Measurements from ENCODE around the gene RPS16. TPM values are rescaled to one million over a fixed set of nuclear protein-coding genes. Genes with fewer than 3 reads are reported as not detected.
A peak's percentile ranks its signal among the peaks of the same experiment; 100 is the strongest.
"Not testable (repeated sequence)": the region's sequence is repeated elsewhere in the genome, so short reads cannot be mapped to it uniquely, and the experiment has no call there.

The RPS16 gene
- total RNA-seq, 2 experiments from 2014 or later: 3,146 to 3,331 TPM

GRCh38 chr19:39473443-39473960 lies 37.8 kb upstream of the RPS16 start:
- Mint-ChIP-seq H3K27me3 (no peaks in the 10 kb centered on the region), H3K9me3 (ENCODE audit: low read depth) (no peaks in the 10 kb centered on the region), H3K27ac (no peak overlapping the region), H3K4me1 (peaks cover 17% of the 10 kb centered on the region), H3K4me3 (no peak overlapping the region), H3K36me3 (ENCODE audit: low read depth) (peaks cover 61% of the 10 kb centered on the region)
- intact Hi-C loops (cut with DNase I, micrococcal nuclease): no loop called here
- ChIA-PET CTCF (interaction anchor here (0.6 to 4.2 kb wide), 9 partner anchors 12 to 1184 kb away, joined by 3 to 27 read pairs (median 4); partner anchors contain the start of gene EID2B), POLR2A (interaction anchor here (1.2 kb wide), 1 partner anchor 26 kb away, joined by 4 read pairs; no protein-coding TSS in a partner anchor)
- DNase-seq: no peak
- no peak for ATAC-seq

DNA sequence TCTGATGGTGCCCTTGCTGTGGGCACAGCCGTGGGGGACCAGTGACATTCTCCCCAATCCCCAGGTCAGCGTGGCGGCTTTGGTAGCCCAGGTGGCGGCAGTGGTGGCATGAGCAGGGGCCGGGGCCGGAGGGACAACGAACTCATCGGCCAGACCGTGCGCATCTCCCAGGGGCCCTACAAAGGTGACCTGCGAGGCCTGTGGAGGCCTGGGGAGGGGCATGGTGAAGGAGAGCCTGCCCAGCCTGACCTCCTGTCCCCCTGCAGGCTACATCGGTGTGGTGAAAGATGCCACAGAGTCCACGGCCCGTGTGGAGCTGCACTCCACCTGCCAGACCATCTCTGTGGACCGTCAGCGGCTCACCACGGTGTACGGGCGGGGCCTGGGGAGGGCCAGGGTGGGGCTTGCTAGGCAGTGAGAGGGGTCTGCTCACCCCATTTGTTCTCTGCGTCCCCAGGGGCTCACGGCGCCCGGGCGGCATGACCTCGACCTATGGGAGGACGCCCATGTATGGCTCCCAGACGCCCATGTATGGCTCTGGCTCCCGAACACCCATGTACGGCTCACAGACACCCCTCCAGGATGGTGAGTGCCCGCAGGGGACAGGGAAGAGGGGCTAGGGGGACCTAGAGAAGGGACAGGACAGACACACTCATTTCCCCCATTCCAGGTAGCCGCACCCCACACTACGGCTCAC lies 37.1 kb upstream of the RPS16 start:
- Mint-ChIP-seq H3K9me3 (ENCODE audit: low read depth) (no peaks in the 10 kb centered on the region), H3K27ac (no peak overlapping the region), H3K4me1 (peaks cover 17% of the 10 kb centered on the region), H3K4me3 (no peak overlapping the region), H3K36me3 (ENCODE audit: low read depth) (peaks cover 64% of the 10 kb centered on the region), H3K27me3 (no peaks in the 10 kb centered on the region)
- intact Hi-C loops (cut with DNase I, micrococcal nuclease): no loop called here
- no peak for ATAC-seq
- ChIA-PET POLR2A (no interaction called here), CTCF (interaction anchor here (1.1 to 4.2 kb wide), 2 partner anchors 46 to 60 kb away, joined by 3 to 27 read pairs; partner anchors contain the start of gene EID2B)
- DNase-seq: no peak

- H3K36me3 Mint-ChIP-seq (ENCODE audit: low read depth): peaks cover 69% of the 10 kb centered on the region
- CTCF ChIA-PET: interaction anchor here (0.6 to 1.1 kb wide), 6 partner anchors 9 to 1221 kb away, joined by 3 to 4 read pairs (median 3); partner anchors contain the start of gene TIMM50
- no peaks in the 10 kb centered on the region for H3K9me3 Mint-ChIP-seq (ENCODE audit: low read depth)
- POLR2A ChIA-PET: no interaction called here
- DNase-seq: no peak
- intact Hi-C loops (cut with DNase I, micrococcal nuclease): no loop called here
- H3K4me3 Mint-ChIP-seq: no peak overlapping the region
- no peak for ATAC-seq
- H3K27me3 Mint-ChIP-seq: no peaks in the 10 kb centered on the region
- H3K4me1 Mint-ChIP-seq: peaks cover 17% of the 10 kb centered on the region
- H3K27ac Mint-ChIP-seq: peak overlapping the region; percentile 55
Measured at GRCh38 chr19:39471756-39472536, 36.2 kb upstream of the RPS16 start.

GRCh38 chr19:39470724-39471339 lies 35.1 kb upstream of the RPS16 start:
- peak overlapping the region; percentile 68 for H3K27ac Mint-ChIP-seq
- ChIA-PET POLR2A (no interaction called here), CTCF (no interaction called here)
- intact Hi-C loops (cut with DNase I, micrococcal nuclease): no loop called here
- ATAC-seq: peak; percentile 49
- no peak overlapping the region for H3K4me3 Mint-ChIP-seq
- no peaks in the 10 kb centered on the region for H3K27me3 Mint-ChIP-seq
- peak; percentile 30 for DNase-seq
- peaks cover 68% of the 10 kb centered on the region for H3K36me3 Mint-ChIP-seq (ENCODE audit: low read depth)
- no peaks in the 10 kb centered on the region for H3K9me3 Mint-ChIP-seq (ENCODE audit: low read depth)
- peaks cover 17% of the 10 kb centered on the region for H3K4me1 Mint-ChIP-seq

DNA sequence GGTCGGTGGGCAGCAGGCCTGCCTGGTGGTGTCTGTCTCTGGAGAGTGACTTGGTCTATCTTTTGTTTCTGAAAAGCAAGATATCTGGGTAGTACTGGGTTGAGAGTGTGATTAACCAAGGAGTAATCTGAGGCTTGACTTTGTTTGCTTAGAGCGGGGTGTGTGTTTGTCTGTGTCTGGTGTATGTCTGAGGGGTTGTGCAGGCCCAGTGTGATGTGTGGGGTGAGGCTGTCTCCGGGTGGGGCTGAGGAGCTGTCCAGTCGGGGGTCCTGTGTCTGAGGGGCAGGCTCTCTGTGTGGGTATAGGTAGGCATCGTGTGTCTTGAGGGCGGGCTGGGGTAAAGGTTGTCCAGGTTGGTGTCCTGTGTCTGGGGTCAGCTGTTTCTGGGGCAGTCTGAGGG lies 33.8 kb upstream of the RPS16 start:
- Mint-ChIP-seq H3K4me1 (peaks cover 17% of the 10 kb centered on the region), H3K27me3 (no peaks in the 10 kb centered on the region), H3K36me3 (ENCODE audit: low read depth) (peaks cover 68% of the 10 kb centered on the region), H3K9me3 (ENCODE audit: low read depth) (no peaks in the 10 kb centered on the region), H3K27ac (peak overlapping the region; percentile 16), H3K4me3 (no peak overlapping the region)
- ChIA-PET POLR2A (no interaction called here), CTCF (interaction anchor here (0.6 kb wide), 1 partner anchor 11 kb away, joined by 3 read pairs; the partner anchor contains the start of gene TIMM50)
- no peak for DNase-seq
- intact Hi-C loops (cut with DNase I, micrococcal nuclease): no loop called here
- ATAC-seq: no peak

DNA sequence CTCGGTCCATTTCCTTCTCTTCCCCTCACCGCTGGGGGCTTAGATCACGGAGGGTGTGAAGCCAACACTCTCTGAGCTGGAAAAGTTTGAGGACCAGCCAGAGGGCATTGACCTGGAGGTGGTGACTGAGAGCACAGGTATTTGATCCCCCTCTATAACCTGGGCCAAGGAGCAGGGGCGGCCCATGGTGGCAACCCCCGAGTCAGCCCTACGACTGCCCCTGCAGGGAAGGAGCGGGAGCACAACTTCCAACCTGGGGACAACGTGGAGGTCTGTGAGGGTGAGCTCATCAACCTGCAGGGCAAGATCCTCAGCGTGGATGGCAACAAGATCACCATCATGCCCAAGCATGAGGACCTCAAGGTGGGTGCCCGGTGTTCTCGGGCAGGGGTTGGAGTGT lies 33.3 kb upstream of the RPS16 start:
- ATAC-seq (no peak), DNase-seq (no peak)
- intact Hi-C loops (cut with DNase I, micrococcal nuclease): no loop called here
- POLR2A ChIA-PET: interaction anchor here (0.7 kb wide), 1 partner anchor 33 kb away, joined by 4 read pairs; the partner anchor contains the start of gene RPS16
- H3K4me1 Mint-ChIP-seq: peaks cover 17% of the 10 kb centered on the region
- no peaks in the 10 kb centered on the region for H3K27me3 Mint-ChIP-seq
- no peaks in the 10 kb centered on the region for H3K9me3 Mint-ChIP-seq (ENCODE audit: low read depth)
- CTCF ChIA-PET: interaction anchor here (0.6 kb wide), 1 partner anchor 12 kb away, joined by 3 read pairs; the partner anchor contains the start of gene TIMM50
- no peak overlapping the region for H3K4me3 Mint-ChIP-seq
- H3K27ac Mint-ChIP-seq: peak overlapping the region; percentile 16
- peaks cover 62% of the 10 kb centered on the region for H3K36me3 Mint-ChIP-seq (ENCODE audit: low read depth)

- ChIA-PET POLR2A (no interaction called here), CTCF (interaction anchor here (0.7 to 1.0 kb wide), 2 partner anchors 11 to 27 kb away, joined by 3 read pairs; no protein-coding TSS in a partner anchor)
- Mint-ChIP-seq H3K4me3 (no peak overlapping the region), H3K4me1 (peaks cover 17% of the 10 kb centered on the region), H3K9me3 (ENCODE audit: low read depth) (no peaks in the 10 kb centered on the region), H3K36me3 (ENCODE audit: low read depth) (peaks cover 71% of the 10 kb centered on the region), H3K27ac (no peak overlapping the region), H3K27me3 (no peaks in the 10 kb centered on the region)
- intact Hi-C loops (cut with DNase I, micrococcal nuclease): no loop called here
- DNase-seq: no peak
- ATAC-seq: no peak
Measured at GRCh38 chr19:39467941-39468340, 32.2 kb upstream of the RPS16 start.

- H3K36me3 Mint-ChIP-seq (ENCODE audit: low read depth): peaks cover 65% of the 10 kb centered on the region
Measured at GRCh38 chr19:39465956-39466747, 30.4 kb upstream of the RPS16 start.

GRCh38 chr19:39463403-39463802 lies 27.7 kb upstream of the RPS16 start:
- Mint-ChIP-seq H3K4me3 (no peak overlapping the region), H3K36me3 (ENCODE audit: low read depth) (peaks cover 68% of the 10 kb centered on the region), H3K27ac (no peak overlapping the region), H3K27me3 (no peaks in the 10 kb centered on the region), H3K4me1 (no peaks in the 10 kb centered on the region), H3K9me3 (ENCODE audit: low read depth) (no peaks in the 10 kb centered on the region)
- intact Hi-C loops (cut with DNase I, micrococcal nuclease): no loop called here
- CTCF ChIA-PET: interaction anchor here (0.6 to 2.0 kb wide), 4 partner anchors 16 to 92 kb away, joined by 3 to 5 read pairs (median 4); partner anchors contain the start of gene EID2B
- POLR2A ChIA-PET: no interaction called here
- no peak for ATAC-seq
- no peak for DNase-seq

More at GRCh38 chr19:39465956-39466747, 30.4 kb upstream of the RPS16 start:
- peaks cover 12% of the 10 kb centered on the region for H3K4me1 Mint-ChIP-seq
- ChIA-PET CTCF (interaction anchor here (1.5 kb wide), 1 partner anchor 66 kb away, joined by 6 read pairs; the partner anchor contains the start of gene EID2B), POLR2A (interaction anchor here (1.1 kb wide), 1 partner anchor 10 kb away, joined by 5 read pairs; no protein-coding TSS in a partner anchor)
- ATAC-seq (no peak), DNase-seq (no peak)
- H3K4me3 Mint-ChIP-seq: no peak overlapping the region
- H3K9me3 Mint-ChIP-seq (ENCODE audit: low read depth): no peaks in the 10 kb centered on the region
- no peak overlapping the region for H3K27ac Mint-ChIP-seq
- intact Hi-C loops (cut with DNase I, micrococcal nuclease): no loop called here
- no peaks in the 10 kb centered on the region for H3K27me3 Mint-ChIP-seq

- ATAC-seq; intact Hi-C loops (cut with DNase I, micrococcal nuclease); H3K27me3 Mint-ChIP-seq; POLR2A ChIA-PET; H3K27ac Mint-ChIP-seq; H3K9me3 Mint-ChIP-seq (ENCODE audit: low read depth); DNase-seq; H3K4me3 Mint-ChIP-seq; CTCF ChIA-PET: not testable (repeated sequence)
- Mint-ChIP-seq H3K4me1 (peaks cover 65% of the 10 kb centered on the region), H3K36me3 (ENCODE audit: low read depth) (peaks cover 62% of the 10 kb centered on the region)
Measured at GRCh38 chr19:39451257-39451656, 15.5 kb upstream of the RPS16 start.

Measured in activated CD4-positive, alpha-beta T cell treated with anti-CD3 and anti-CD28 coated beads for 36 hours (primary cell).